GM19452 (cell line): ENCODE measurements around the gene UNC5A.

Experiments used
- ATAC-seq: cut with Tn5 transposase; IDR thresholded peaks from one replicate; pipeline ENCODE4 v1.9.1; 2021; ENCODE audit not compliant: unreplicated experiment

The UNC5A gene

DNA sequence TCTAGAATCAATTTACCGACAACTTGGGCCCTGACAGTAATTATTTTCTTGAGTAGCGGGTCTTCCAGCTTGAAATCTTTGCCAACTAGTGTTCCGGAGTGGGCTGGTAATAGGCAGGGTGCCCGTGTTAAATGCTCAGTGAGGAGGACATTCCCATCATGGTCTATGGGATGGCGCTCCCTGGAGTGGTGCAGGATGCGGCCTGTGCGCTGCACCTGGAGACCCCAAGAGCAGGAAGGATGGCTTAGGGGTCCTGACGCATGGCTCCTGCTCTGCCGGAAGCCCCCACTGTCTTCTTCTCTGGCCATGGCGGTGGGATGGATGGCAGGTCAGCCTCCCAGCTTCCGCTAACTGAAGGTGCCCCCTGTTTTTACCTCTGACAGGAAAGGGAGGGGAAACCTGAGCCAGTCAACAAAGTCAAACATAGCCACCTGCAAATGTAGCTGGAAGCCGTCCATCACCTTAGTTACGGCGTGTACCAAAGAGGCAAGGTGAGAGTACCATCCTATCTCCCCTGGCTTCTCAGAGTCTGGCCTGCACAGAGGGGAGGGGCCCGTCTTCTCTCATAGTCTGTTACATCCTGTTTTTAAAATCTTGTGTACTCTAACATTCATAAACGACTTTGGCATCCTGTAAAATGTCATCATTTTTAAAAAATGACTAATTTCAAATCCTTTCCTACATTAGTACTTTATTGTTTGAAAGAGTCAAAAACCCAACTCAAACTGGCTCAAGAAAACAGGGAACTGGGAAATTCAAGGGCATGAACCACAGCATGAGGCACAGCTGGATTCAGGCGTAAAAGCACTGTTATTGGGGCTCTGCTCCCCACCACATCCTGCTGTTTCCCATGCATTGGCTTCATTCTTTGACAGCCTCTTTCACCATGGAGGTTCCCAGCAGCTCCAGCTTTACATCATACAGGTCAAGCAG, 28.5 kb upstream of the UNC5A start:
- no peak for ATAC-seq

DNA sequence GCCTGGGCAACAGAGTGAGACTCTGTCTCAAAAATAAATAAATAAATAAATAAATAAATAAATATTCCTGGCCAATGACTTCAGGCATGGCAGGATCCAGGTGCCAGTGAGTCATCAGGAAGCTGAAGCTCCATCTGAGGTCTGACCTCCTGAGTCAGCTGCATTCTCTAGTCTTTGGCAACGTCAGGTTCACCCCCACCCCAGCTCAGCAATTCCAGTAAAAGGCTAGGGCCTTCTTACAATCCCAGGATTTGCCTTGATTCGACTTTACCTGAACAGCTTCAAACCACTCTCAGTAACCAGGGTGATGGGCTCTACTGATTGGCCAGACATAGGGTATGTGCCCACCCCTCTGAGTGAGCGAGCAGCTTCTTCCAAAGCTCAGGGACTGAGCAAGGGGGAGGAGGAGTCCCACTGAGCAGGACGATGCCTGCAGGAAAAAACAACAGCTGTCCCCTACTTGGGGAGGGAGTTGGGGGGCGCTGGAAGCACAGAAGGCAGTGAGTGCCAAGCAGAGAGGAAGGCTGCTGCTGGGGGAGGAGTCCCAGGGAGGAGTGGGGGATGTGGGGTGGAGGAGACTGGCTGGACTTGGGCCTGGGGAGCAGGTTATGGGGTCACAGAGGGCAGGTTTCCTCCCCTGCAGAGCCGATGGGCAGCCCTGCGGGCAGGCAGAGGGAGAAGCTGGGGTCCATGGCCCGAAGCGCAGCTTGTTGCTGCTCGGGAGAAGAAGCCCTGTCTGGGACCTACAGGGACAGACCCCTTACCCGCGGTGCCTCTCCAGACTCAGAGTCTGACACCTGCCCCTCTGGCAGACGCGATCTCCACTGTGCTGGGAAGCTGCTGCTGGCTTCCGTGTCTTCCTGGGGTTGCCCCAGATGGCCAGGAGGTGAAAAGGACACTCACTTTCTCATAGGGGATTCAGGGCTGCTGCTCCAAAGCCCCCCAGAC, 25.9 kb upstream of the UNC5A start:
- ATAC-seq = no peak

DNA sequence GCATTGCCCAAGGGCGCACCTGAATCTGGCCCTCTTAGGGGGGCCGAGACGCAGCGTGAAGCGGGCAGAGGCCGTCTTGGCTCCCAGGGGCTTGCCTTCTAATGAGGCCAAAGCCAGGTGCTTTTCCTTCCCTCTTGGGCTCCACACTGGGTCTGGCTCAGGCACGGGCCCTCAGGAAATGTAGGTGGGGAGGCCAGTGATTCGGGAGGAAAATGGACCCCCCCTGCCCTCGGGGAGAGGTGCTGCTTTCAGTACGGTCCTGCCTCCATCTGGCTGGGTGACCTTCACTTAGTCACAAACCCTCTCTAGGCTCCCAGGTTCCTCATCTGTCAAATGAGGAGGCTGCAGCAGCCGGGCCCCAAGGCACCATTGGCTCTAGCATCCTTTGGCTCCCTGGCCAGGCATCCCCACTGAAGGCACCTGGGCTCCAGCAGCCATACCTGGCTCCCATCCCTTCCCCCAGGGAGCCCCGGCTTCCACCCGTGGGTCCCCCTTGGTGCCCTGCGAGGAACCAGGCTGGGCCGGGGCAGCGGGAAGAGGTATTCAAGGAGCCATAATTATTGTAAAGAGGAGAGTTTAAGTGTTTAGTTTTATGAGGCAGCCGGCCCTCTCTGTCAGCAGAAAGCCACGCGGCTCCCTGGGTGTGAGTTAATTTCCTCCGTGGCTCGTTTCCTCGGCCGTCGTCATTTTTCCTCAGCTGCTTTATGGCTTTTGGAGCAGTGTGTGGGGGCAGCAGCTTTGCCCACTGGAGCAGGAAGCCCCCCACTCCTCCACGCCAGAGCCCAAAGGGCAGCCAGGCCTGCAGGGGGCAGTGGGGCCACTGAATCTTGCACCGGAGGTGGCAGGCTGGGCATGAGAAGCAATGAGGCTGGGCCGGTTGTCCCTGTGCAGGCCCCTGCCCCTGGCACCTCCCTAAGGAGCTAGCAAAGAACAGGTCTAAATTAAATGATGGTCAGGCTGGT, 24.9 kb upstream of the UNC5A start:
- ATAC-seq = no peak

DNA sequence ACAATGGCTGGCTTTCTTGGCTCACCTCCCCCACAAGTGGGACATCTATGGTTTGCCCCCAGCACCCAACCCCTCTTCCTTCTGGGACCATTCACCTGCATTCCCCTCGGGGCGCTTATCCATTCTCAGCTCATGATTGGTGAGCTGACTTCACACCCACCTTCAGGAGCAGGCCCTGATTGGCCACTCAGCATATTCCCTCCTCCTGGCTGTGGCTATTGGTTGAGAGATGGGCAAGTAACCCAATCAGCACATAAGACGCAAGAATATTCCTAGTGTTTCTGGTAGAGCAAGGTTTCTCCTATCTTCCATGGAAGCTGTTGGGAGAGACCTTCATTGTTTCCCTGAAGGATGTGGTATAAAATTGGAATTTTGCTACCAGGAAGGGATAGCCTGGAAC, 22.7 kb upstream of the UNC5A start:
- ATAC-seq = no peak

DNA sequence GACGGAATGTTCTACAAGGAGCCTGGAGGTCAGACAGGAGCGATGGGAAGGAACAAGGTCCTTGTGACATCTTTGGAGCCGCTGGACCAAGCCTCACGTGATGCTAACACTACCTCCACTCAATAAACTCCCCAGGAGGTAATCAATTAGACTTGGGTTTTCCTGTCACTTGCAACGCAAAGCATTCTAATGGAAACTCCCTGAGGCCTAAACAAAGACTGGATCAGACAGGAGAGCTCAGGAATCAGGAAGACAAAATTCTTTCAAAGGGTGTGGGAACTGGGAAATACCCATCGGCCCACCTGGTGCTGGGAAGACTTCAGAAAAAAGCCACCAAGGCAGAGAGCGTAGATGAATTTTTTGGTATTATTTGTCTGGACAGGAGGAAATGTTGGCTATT, 22.3 kb upstream of the UNC5A start:
- no peak for ATAC-seq

DNA sequence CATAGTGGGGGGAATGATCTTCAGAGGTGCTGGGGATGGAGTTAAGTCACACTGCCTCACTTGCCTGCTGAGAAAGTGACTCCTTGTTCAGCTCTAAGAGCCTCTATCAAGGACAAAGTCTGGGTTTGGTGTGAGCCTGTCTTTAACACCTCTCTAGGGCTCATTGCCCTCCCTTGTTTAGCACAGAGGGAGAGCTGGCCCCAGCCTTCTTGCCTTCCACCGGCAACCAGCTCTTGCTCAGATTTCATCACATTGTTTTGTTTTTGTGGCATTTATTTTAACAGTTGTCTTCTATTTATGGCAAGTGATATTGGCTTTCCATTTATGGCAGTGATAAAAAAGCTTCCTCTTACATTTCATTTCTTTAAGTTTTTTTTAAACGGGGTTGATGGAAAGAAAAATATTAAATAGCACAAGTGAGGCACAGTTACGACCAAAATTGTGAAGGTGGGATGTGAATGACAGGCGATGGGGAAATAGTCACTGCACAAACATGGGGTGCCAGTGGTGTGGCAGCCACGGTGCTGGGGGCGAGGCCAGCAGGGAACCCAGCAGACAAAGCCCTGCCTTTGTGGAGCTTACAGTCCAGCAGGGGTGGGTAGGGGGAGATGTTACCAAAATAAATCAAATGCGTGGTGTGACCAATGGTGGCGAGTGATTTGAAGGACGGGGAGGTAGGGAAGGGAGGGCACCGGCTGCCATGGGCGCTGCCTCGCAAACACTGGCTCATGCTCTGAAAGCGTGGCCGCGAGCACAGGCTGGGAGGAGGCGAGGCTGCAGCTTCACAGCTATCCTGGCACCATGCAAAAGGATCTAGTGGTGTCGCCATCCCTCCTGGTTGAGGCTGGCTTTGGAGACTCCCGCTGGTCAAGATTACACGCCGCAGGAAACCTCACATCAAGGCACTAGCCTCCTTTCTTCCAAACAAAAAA, 21.2 kb upstream of the UNC5A start:
- no peak for ATAC-seq

DNA sequence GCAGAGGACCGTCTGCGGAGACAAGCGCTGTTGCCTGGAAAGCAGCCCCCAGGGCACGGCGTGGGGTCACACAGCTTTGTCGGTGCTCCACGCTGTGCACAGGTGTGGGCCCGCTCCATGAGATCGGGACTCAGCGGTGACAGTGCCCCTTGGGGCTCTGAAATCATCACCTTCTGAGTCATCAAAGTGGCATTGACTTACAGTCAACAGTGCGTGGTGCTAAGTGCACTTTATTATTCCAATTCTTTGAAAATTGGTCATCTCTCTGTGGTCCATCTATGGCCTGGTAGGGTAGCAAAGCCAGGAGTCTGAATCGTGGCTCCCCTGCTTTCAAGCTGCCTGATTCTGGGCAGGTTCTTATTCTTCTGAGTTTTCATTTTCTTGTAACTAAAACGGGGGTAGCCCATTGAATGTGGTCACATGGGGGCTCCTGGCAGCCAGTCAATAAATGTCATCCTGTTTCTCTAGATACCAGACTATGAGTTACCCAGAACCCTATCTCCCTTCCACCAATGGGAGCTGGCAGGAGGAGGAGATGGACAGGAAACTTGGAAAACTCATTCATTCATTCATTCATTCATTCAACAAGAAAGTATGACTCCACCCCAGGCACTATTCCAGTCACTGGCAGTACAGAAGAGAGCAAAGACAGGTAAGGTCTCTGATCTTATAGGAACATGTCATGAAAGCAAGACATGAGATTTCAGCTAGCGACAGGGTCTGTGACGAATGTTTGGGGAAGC, 20.3 kb upstream of the UNC5A start:
- no peak for ATAC-seq

DNA sequence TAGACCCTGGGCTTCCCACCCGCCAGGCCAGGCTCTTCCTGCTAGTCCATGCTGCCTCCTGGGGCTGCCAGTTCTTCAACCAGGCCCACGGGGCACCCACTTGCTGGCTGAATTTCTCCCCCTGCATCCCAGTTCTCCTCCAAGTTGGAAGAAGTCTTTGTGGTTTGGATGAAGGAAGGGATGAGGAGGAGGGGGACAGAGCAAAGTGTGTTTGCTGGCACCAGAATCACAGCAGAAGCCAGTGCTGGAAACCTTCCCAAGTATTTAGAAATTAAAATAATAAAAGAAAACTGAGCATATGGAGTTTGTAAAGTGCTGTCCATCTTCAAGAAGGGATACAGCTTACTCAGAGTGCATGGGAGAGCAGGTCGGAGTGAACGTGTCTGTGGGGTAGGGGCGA, 19.4 kb upstream of the UNC5A start:
- no peak for ATAC-seq

DNA sequence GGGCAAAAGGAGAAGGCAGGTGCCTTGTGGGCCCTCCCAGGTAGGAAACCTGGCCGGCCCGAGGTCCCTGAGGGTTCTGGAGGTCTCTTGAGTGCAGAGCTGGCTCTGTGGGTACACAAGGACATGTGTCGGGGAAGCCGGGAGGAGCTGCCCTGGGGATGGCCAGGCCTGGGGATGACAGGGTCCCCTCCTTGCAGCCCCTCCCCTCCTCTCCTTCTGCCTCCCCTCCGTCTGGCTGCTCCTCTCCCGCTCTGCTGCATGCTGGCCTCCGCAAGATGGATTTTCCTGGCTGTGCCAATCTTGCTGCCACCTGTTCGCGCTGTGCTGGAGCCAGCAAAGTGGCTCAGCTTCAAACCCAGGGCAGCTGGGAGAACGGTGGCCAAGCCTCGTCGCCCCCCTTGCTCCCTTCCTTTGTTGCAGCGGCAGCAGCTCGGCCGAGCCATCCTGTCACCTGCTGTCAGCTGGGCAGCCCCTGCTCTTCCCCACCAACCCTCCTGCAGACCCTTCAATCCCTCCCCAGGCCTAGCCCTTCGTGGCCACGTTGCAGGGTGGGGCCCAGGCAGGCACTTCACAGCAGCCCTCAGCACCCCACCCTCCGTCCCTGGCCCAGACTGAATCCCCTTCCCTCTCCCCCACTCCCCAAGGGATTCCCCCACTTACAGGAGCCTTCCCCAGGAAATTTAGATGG, 17.6 kb upstream of the UNC5A start:
- ATAC-seq = no peak

DNA sequence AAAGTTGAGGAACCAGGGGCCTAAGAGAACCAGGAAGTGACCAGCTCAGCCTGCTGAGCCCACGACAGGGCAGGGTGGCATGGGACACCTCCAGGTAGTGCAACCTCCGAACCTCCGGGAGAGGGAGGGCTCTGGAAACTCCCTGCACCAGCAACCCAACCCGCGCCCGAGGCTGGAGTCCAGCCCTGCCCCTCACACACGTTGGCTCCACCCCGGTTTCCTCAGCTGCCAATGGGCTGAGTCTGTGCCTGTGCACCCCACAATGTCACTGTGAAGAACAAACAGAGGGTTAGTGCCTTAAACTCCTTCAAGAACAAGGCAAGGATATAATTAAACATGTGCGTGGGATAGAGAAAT, 17.0 kb upstream of the UNC5A start:
- no peak for ATAC-seq

DNA sequence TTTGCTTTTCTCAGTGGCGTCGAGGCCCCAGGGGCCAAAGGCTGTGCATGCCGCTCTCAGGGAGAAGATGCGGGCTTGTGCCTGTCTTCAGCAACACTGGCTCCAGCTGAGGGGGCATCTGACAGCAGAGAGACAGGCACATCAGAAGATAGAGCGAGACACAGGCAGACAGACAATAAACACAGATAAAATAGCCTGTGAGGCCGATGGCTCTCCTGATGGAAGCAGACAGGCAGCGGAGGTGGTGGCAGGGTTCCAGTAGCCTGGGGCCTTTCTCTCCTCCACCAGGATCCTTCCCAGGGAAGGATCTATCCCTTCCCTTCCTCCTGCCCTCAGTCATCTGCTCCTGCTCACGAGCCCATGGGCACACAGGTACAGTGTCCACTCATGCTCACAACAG, 16.6 kb upstream of the UNC5A start:
- ATAC-seq = no peak

DNA sequence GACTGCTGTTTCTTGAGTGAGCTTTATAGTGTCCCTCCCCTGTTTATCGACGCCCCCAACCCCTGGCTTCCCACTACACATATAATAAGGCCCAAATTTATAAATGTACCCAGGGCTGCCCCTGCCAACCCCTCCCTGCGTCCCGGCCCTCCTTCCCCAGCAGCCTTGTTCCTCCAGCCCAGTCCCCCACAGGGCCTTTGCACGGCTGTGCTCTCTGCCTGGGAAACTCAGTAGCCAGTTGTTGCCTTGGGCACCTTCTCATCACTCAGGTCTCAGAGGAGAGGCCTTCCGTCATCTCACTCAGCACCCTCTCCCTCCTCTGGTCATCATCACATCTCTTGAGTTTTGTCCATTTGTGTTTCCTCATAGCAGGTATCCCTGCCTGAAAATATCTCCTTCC, 15.8 kb upstream of the UNC5A start:
- no peak for ATAC-seq

DNA sequence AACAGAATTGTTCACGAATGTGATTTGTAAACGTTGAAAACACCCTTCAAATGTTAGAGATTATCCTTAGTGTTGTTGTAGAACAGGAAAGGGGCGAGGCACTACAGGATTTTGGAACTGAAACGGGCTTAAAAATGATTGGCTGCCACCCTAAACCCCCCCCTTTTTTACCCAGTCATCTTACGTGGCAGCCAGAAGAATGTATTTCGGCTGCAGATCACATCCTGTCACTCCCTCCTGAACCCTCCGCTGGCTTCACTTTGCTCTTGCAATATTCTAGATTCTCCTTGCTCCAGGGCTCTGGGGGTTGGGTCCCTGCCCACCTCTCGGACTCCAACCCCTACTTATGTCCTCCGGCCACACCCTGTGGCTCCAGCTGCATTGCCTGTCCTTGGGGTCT, 13.9 kb upstream of the UNC5A start:
- ATAC-seq = no peak

DNA sequence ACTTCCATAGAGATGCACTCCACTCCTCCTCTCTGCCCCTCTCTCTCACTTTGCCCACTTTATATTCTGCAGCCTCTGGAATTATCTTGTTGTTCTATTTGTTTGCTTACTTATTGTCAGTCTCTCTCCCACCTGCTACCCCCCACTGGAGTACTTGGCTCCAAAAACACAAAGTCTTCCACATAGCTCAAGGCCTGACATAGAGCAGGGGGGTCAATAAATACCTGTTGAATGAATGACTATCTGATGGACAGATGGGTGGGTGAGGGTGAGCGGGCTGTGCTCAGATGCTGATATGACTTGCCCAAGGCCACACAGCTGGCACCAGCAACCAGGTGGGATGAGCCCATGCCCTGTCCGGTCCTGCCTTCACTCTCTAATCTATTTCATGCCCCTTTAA, 13.4 kb upstream of the UNC5A start:
- no peak for ATAC-seq

DNA sequence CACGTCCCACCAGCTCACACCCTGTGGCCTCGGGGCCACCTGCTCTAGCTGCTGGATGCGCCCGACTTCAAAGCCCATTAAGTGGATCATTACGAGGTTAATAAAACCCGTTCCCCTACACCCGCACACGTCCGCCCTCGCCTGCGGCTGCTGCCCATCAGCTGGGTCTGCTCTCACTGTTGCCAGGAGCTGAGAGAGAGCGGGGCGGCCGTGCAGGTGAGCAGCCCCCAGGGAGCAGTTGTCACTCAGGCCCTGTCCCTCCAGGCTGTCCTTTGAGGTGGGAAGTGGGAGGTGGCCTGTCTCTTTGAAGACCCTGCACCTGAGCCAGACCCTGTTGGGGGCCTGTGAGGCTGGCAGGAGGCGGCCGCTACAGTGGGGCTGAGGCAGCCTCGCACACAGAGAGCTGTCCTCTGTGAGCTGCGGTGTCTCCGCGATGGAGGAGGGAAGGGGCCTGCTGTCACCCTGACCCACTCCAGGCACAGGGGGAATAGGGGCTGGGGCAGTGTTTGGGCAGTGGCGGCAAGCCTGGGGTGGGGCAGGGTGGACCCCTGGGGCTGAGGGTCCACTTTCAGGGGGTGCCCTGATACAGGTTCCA, 12.8 kb upstream of the UNC5A start:
- ATAC-seq = no peak

DNA sequence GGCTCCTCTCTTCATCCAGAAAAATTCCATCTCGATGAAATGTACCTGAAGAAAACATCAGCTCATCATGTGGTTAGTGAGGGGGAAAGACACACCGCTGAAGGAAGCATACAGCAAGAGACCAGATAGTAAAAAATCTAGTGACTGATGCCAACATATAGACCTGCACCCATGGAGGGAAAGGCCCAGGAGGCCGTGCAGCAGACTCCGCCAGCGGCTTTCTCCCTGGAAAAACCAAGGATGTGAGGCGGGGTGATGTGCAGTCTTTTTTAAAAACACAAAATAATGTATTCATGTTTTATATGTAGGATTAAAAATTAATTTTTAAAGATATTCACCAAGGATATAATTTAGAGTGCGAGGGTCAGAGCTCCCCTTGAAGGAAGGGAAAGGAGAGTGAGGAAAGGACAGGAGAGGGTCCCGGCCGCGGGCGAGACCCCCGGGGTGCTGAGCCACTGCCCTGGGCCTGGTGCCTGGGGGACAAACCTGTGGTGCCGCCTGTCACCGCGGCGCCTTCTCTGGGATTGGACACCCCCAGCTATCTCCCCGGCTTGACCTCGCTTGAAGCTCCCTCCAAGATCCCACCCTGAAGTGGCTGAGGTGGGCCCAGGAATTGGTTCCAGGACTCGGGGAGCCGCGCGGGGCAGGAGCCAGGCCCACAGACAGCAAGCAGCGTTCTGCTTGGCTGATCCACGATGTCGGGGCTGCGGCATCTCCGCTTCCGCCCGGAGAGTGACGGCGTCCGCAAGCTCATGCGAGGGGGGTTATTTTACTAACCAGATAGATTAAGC, 12.1 kb upstream of the UNC5A start:
- ATAC-seq = no peak

DNA sequence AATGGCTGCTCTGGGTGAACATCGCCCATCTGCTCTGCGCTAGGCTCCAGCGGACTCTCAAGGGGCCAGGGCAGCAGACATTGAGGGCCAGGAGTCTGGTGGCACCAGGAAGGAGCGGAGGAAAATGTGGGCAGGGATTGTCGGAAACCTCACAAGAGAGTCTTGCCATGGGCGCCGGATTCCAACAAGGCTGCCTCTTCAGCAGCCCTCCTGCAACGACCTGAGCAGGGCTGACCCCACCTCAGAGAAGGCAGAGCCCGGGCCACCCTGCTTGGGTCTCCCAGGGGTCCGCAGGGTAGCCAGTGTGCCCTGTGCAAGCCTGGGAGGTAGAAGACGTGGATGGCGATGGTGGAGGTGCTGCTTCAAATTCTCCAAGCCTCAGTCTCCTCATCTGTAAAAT, 11.4 kb upstream of the UNC5A start:
- ATAC-seq = no peak
